Stimulated activated CD8-positive, alpha-beta memory T cell treated with anti-CD3 and anti-CD28 coated beads, Interleukin-12 subunit alpha, Interleukin-12 subunit beta, amount 100 ng/mL, for 24 hours (primary cell): Measurements from ENCODE around the gene CYP26A1.

Experiments used
- DNase-seq: peaks from one replicate; pipeline ENCODE4 v3.0.0-alpha.2; 2020; ENCODE audit errors: extremely low read depth

Gene CYP26A1

GRCh38 chr10:93123766-93124165, 50.1 kb downstream of the CYP26A1 start:
- no peak for DNase-seq

GRCh38 chr10:93124580-93125318, 51.1 kb downstream of the CYP26A1 start:
- no peak for DNase-seq

GRCh38 chr10:93125966-93126365, 52.3 kb downstream of the CYP26A1 start:
- DNase-seq = no peak

GRCh38 chr10:93126483-93127052, 52.9 kb downstream of the CYP26A1 start:
- no peak for DNase-seq
